AG08395 (cell line): ENCODE results near the gene MAPK1.
"Not testable (repeated sequence)": the region's sequence is repeated elsewhere in the genome, so short reads cannot be mapped to it uniquely, and the experiment has no call there.

Experiments used
- DNase-seq: peaks from one replicate; pipeline ENCODE4 v3.0.0; 2012; ENCODE audit warnings: mixed read lengths, low spot score

MAPK1 gene

DNA sequence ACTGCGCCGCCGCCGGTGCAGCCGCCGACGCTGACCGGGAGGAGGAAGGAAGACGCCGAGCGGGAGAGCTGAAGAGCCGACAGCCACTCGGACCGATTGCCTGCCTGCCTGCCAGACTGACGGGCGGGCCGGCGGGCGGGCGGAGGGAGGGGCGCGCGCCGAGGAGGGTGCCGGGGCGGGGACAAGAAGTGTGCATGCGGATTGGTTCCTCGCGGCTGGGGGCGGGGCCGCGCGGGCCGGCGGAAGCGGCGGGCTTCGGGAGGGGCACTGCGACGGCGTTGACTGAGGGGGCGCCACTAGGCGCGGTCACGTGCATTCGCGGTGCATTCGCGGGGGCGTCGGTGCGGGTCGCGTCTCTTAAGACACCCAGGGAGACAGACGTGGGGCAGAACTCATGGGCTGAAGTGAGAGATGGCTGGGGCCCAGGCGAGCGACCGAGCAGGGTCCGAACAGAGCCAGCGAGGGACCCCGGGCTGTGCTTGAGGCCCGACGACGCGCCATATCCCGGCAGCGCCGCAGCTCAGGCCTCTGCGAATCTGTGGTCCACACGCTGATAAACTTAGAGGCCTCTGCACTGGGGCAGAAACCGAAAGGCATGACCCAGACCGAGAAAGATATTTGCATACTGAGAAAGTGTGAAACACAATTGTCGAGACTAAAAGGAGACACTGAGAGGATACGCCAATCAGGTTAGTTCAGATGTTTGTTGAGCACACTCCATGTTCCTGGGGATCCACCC lies at the start of gene MAPK1:
TSS of gene MAPK1 (minus strand) at position 118 of the 739 bp plus-strand sequence. CDS start 205 bp downstream, outside the sequence.
- DNase-seq, result peak; percentile 95

DNA sequence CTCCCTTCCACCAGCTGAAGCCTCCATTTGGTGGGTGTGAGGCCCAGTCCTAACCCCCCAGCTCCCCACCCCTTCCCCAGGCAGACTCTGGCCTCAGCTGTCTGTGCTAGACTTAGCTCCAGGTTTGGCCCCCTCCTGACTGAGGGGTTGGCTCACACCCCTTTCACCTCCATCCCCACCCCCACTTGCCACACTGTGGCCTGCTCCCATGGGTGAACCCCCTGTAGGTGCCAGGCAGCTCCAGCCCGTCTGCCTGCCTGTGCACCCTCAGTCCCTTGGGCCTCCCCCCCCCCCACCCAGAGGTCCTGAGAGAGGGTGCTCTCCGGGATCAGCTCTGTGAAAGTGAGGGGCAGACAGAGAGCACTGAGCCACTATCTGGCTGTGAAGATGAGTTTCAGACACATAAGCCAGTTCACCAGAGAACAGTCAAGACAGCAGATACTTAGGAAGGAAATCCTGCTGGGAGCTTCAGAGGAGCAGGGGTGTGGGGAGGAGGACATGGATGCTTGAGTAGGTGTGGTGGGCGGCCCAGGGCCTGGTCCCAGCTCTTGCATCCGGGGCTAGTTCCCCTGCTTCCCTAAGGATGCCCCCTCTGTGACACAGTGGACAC lies 49.0 kb upstream of the MAPK1 start:
- DNase-seq, result no peak

DNA sequence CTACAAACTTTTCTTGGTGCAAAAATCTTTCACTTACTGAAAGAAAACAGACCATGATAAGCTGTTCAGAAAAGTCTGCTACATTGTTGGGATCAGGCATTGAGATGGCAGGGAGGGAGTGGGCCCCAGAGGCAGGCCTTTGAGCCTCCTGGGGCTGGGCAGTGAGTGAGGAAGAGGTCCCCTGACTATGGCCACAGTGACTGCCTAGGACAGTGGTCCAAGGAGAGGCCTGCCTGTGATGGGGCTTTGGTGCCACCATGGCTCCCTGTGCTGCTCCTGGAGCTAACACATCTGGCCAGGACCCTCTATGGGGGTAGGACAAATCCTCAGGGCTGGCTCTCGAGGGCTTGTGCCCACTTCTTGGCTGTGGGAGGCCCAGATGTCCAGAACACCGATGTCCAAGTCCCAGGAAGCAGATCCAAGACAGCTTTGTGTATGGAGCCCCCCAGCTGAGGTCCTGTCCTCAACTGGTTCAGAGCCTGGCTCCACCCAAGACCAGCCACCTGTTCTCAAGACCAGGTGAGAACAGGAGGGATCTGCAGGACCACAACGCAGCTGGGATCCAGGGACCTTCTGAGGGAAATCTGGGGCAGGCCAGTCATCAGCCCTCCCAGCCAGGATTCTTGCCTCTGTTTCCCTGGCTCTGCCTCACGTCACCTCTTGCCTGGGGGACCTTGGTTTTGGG lies 48.3 kb upstream of the MAPK1 start:
- DNase-seq, result no peak

GRCh38 chr22:21914033-21914642 lies 46.7 kb upstream of the MAPK1 start:
- not testable (repeated sequence) for DNase-seq

DNA sequence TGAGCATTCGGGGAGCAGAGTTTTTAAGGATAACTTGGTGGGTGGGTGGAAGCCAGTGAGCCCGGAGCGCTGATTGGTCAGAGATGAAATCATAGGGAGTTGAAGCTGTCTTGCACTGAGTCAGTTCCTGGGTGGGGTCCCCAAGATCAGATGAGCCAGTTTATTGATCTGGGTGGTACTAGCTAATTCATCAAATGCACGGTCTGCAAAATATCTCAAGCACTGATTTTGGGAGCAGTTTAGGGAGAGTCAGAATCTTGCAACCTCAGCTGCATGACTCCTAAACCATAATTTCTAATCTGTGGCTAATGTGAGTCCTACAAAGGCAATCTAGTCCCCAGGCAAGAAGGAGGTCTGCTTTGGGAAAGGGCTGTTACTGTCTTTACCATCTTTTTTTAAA lies 42.9 kb upstream of the MAPK1 start:
- not testable (repeated sequence) for DNase-seq

DNA sequence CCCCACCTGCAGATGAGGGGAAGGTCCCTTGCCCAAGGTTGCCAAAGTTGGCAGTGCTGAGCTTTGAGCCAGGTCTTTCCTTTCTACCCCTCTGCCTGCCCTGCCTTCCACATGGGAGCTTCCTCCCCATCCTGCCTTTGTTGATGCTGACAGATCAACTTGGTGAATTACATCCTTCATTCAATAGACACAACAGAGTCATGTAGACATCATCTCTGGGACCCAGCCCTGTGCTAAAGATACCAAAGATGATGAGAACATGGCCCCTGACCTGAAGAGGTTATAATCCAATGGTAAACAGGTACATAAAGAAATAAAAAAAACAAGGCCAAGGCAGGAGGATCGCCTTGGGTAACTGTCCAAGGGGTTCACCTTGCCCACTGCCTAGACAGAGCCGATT lies 42.4 kb upstream of the MAPK1 start:
- no peak for DNase-seq

DNA sequence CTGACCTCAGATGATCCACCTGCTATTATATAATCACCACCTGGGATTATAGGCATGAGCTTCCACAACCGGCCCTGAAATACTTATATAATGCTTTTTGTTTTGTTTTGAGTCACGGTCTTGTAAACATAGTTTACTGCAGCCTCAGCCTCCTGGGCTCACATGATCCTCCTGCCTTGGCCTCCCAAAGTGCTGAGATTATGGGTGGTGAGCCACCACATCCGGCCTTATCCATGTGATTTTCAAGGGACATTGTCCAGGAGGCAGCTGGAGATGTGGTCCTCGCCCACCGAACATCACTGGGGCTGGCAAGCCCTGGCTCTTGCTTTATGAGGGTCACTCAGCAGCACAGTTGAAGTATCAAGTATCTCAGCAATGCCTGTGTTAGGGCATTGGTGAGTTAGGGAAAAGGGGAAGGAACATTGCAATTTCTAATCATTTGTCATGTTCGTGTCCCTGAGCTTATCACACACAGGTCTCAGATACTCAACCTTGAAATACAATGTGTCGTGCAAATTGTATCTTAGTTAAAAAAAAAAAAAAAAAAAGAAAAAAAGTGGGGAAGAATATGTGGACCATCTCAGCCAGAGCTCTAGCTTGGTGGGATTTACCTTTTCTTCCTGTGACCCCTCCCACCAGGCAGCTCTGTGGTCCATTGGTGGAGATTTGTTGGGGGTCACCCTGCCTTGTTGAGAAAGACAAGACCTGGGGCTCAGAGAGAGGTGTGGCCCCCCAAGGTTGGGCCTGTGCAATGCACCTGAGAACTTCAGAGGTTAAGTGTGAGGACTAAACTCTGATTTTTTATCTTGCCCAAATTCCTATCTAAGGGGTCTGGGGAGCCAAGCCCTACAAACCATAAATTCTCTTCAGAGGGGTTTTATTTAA lies 40.4 kb upstream of the MAPK1 start:
- no peak for DNase-seq

GRCh38 chr22:21905234-21905633 lies 37.8 kb upstream of the MAPK1 start:
- DNase-seq, result not testable (repeated sequence)

- no peak for DNase-seq
These were observed 36.9 kb upstream of the MAPK1 start for GRCh38 chr22:21904250-21904789.

GRCh38 chr22:21903283-21903682 lies 35.8 kb upstream of the MAPK1 start:
- no peak for DNase-seq

DNA sequence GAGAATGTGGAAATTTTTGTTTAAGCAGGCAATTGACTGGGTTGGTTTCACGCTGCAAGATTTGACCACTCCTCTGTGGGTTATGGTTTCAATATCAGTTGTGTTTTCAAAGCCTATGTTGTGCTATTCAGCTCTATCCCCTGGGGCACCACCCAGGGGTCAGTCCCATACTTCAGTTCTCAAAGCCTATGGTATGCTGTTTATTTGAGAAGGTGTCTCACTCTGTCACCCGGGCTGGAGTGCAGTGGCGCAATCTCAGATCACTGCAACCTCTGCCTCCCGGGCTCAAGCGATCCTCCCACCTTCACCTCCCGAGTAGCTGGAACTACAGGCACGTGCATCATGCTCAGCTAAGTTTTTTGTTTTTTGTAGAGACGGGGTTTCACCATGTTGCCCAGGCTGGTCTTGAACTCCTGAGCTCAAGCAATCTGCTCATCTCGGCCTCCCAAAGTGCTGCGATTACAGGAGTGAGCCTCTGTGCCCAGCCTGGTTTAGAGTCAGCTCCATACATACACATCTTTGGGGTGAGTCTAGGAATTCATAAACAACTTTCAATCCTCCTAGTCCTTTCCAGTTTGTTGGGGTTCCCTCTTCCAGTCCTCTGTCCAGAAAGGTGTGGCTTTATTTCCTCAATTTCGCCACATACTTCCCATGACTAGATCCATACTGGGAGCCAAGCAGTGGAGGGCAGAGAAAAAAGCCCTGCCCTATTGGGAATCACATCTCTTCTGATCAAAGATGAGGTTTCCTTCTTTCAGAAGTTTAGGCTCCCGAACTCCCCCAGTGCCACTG lies 35.0 kb upstream of the MAPK1 start:
- no peak for DNase-seq

GRCh38 chr22:21898354-21898896 lies 31.0 kb upstream of the MAPK1 start:
- DNase-seq, result no peak

DNA sequence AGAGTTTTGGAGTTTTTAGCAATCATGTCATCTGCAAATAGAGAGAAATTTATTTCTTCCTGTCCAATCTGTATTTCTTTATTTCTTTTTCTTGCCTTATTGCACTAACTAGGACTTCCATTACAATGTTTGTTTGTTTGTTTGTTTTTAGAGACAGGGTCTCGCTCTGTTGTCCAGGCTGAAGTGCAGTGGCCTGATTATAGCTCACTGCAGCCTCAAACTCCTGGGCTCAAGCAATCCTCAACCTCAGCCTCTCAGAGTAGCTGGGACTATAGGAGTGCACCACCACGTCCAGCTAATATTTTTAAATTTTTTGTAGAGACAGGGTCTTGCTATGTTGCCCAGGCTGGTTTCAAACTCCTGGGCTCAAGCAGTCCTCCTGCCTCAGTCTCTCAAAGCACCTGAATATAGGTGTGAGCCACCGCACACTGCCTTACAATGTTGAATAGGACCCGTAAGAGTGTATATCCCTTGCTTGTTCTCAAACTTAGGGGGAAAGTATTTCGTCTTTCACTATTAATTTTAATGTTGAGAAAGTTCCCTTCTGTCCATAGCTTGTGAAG lies 29.6 kb upstream of the MAPK1 start:
- no peak for DNase-seq

- DNase-seq, result not testable (repeated sequence)
These were observed 28.8 kb upstream of the MAPK1 start for GRCh38 chr22:21896275-21896674.

- no peak for DNase-seq
These were observed 27.4 kb upstream of the MAPK1 start for GRCh38 chr22:21894799-21895198.

DNA sequence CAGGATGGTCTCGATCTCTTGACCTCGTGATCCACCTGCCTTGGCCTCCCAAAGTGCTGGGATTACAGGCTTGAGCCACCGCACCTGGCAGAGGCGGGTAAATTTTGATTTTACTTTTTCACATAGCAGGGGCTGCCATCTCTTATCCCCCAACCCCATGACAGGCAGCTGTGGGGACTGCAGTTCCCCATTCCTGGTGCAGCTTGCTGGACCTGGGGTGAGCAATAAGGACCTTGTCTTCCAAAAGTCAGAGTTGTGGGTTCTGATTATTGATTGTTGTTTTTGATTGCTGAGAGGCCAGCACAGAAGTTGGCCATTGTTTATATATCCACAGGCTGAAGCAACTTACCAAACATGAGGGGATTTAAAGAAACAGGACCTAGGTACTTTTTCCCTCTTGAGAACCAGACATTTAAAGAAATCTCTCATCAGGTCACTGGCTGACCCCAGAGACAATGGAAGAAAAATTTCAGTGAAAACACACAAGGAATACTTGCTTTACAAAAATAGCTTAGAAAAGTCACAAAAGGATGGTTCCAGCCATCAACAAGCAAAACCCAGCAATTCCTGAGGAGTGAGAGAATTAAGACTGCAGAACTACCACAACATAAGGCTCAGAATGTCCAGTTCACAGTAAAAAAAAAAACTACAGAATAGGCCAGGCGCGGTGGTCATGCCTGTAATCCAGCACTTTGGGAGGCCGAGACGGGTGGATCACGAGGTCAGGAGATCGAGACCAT lies 22.0 kb upstream of the MAPK1 start:
- DNase-seq, result no peak

GRCh38 chr22:21887841-21888240 lies 20.4 kb upstream of the MAPK1 start:
- no peak for DNase-seq

- not testable (repeated sequence) for DNase-seq
These were observed 16.5 kb upstream of the MAPK1 start for GRCh38 chr22:21883930-21884329.

GRCh38 chr22:21882754-21883333 lies 15.4 kb upstream of the MAPK1 start:
- DNase-seq, result not testable (repeated sequence)
